UCSD-AML1 (cell line): ENCODE data around the gene NCAN.
"Not testable (repeated sequence)": the region's sequence is repeated elsewhere in the genome, so short reads cannot be mapped to it uniquely, and the experiment has no call there.

Experiments used
- DNase-seq: peaks from one replicate; lab custom pipeline; 2025; ENCODE audit not compliant: unreplicated experiment; lab: John Stamatoyannopoulos, UW

The NCAN gene

GRCh38 chr19:19192910-19193423 lies 18.8 kb upstream of the NCAN start:
- no peak for DNase-seq

DNA sequence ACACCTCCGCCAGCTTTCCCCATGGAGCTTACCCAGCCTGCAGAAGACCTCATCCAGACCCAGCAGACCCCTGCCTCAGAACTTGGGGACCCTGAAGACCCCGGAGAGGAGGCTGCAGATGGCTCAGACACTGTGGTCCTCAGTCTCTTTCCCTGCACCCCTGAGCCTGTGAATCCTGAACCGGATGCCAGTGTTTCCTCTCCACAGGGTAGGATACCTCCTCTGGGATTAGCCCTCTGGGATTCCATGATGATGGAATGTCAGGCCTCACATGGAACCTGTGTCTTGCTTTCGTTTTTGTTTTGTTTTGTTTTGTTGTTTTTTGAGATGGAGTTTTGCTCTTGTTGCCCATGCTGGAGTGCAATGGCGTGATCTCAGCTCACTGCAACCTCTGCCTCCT lies 17.8 kb upstream of the NCAN start:
- no peak for DNase-seq

DNA sequence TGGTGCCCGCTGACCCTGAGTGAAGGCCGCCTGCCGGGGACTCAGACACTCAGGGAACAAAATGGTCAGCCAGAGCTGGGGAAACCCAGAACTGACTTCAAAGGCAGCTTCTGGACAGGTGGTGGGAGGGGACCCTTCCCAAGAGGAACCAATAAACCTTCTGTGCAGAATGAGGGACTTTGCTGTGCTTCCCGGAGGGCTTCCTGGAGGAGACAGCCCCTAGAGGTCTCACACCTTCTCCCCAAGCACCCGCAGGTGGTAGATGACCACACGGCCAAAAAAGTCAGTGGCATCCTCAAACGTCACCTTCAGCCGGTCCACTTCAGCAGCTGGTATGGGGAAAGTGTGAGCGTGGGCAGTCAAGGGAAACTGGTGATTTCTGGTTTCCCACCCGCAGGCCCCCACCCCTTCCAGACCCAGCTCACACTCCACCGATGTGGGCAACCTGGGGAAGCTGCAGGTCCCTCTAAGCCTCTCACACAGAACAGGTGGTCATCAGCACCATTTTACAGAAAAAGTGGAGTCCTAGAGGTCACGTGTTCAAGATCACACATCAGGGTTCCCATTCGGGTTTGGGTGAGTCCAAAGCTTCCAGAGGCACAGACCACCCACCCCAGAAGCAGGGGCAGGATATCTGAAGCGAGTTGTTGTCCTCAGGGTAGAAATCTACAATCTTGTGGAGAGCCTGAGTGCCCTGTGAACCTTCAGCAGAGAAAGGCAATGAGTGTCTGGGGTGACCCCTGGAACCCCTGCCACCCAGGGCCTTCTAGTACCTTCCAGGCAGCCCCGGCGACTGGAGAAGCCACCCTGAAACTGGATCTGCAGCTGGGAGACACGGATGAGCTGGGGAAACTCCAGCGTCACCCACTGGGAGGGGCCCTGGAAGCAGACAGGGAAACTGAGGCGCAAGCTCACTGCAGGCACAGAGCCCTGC lies 9.8 kb upstream of the NCAN start:
- DNase-seq: no peak

- DNase-seq: no peak
Measured at GRCh38 chr19:19202707-19203011, 9.1 kb upstream of the NCAN start.

DNA sequence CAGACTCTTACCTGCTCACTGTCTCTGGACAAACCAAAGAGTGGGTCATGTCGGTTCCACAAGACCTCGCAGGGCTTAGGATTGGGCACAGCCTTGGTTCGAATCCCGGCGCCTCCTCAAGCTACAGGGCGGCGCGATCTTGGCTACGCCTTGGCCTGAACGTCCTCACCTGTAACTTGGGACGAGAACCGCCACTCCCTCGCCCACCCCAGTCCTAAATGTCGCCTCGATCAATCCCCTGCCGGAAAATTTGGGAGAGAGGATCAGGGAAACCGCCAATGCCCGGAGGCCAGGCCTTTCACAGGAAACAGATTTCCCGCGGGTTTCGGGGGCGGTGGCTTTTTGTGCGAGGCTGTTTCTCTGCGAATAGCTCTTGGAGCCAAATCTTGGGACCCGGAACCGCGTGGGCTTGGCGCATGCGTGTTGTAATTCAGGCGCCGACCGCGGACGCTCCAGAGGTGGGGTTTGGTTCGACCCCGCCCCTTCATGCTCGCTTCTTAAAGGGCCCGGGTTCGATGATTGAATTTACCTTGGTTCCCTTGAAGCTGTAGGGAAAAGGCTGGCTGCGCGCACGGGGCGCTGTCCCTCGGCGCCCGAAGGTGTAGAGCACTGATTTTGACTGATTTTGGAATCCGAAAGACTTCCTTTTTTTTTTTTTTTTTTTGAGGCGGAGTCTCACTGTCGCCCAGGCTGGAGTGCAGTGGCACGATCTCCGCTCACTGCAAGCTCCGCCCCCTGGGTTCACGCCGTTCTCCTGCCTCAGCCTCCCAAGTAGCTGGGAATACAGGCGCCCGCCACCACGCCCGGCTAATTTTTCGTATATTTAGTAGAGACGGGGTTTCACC lies 8.5 kb upstream of the NCAN start, which contains the start of gene NR2C2AP:
Gene NR2C2AP (minus strand): TSS at position 403 of the 845 bp plus-strand sequence. CDS start 354 bp downstream, at position 49.
- peak; percentile 92 for DNase-seq

GRCh38 chr19:19204181-19204580 lies 7.6 kb upstream of the NCAN start:
- DNase-seq: no peak

DNA sequence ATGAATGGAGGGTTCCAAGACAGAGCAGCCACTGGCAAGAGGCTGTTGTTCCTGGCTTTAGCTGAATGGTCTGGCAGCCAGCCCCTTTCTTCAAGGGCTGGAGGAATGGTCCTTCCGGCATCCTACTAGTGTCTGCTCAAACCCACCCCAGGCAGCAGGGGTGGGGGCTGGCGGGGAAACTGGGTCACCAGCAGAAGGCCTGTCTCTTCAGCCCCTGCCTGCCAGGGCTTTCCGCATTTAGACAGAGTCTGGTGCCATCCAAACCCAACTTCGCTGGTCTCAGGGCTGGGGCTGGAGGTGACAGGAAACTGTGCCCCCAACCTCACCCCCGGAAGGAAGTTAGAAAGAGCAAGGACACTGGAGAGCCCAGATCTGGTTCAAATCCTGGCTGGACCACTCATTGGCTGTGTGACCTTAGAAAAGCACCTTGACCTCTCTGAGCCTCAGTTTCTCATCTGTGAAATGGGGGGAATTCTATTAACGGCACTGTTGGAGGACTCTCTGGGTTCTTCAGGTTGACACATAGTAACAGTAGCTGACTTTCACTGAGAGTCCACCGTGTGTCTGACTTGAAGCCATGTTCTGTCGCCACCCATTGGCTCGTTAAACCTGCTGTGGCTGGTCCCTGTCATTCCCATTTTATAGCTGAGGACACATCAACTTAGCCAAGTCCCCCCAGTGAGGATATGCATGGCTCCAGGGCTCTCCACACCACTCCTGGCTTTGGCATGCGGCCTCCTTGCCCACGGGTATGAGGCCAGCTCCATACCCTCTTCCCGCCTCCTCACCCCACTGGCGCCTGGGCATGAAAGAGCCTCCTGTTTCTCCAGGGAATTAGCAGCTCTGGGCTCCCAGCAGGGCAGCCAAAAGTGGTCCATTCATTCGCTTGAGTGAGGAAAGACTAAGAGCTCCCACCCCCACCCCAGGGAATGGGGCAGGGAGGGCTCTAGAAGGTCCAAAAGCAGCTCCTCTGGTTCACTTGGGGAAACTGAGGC lies 6.0 kb upstream of the NCAN start:
- no peak for DNase-seq

DNA sequence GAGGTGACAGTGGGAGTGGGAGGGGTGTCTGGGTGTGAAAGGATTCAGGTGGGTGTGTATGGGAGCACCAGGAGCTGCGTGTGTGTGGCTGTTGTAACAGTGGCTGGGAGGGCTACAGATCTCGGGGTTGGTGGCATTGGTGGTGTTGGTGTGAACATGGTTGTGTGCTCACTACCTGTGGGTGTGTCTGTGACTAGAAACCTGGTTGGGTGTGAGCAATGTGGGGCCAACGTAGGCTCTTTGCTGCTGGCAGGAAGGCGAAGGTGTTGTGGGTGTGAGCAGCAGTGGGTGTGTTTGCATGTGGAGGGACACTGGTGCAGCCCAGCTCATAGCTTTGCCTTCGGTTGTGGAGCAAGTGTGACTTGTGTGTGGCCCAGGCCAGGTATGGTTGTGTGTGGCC lies 4.8 kb upstream of the NCAN start:
- no peak for DNase-seq

DNA sequence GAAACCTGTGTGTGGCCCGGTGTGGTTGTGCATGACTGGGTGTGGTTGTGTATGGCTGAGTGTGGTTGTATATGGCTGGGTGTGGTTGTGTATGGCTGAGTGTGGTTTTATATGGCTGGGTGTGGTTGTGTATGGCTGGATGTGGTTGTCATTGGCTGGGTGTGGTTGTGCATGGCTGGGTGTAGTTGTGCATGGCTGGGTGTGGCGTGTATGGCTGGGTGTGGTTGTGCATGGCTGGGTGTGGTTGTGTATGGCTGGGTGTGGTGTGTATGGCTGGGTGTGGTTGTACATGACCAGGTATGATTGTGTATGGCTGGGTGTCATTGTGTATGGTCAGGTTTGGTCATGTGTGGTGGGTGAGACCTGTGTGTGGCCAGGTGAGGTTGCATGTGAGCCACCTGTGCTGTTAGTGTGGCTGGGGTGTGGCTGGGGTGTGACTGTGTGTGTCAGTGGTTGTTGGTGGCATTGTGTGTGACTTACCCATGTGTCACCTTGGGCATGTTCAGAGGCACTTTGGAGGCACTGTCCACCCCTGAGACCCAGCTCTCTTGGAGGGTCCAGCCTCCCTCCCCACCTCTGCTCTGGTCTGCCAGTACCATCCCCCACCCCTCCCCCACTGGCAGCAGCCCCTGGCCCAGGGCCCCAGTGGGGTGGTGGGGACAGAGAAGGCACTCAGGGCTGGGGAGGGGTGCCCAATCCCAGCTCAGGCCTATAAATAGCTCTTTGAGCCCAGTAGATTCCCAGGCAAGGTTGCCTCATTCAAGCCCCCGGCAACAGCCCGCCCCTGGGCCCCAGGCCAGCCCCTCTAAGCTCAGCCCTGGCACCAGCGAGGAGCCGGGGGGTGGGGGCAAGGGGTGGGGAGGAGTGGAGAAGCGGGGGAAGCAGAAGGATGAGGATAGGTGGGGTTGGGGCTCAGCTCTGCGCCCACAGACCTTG lies 3.9 kb upstream of the NCAN start:
- DNase-seq: no peak

GRCh38 chr19:19209372-19209771 lies 2.4 kb upstream of the NCAN start:
- no peak for DNase-seq

DNA sequence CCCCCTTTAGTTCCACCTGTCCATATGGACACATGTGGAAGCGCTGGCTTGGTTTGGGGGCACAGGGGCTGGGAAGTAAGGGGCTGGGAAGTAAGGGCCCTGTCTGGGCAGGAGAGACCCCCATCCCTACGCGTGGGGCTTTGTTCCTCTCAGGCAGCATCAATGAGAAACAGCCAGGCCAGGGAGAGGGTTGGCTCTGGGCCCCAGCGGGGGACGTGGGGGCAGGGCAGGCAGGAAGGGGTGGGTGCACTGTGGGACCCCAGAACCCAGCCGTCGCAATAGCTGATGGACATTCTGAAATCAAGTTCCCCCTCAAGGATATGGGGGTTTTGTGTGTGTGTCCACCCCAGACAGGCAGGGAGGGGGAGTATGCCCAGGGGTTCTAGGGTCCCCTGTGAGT lies 1.2 kb downstream of the NCAN start:
- DNase-seq: no peak

DNA sequence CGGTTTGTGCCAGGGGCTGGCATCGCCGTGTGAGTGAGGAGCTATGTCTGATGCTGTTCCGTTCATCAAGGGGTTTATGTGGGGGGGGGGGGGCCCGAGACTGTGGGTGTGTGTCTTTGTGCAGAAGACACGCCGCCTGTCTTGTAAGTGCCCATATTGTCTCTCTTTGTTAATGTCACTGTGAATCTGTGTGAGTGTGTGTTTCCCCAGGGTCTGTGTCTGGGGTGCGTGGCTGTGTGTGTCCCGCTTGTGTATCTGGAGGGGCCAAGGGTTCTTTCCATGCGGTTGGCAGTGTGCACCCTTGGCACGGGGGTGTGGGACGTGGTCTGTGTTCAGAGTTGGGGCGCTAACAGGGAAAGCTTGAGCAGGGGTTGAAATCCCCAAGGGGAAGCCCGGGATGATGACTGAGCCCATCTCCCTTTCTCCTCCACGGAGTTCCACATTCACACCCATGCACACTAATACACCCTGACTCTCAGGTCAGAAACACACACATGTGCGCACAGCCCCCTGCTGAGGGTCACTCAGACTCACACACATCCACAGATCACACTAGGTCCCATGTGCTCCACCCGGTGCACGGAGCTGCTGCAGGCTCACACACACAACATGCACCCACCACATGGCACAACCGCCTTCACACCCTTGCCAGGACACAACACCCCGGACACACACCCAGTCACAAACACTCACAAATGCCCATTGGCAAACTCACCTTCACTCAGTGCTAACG lies 1.8 kb downstream of the NCAN start:
- DNase-seq: no peak

DNA sequence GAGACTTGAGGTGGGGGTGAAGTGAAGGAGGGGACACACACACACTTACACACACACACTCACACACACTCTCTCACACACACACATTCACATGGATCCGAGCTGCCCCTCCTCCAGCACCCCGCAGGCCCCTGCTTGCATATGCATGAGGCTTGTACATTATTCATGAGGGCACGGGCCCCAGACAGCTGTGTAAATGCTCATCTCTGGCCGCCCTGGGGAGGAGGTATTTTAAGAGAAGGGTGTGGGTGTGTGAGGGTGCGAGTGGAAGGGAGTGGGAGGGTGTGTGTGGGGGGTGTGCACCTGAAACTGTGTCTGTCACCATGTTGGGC lies 2.4 kb downstream of the NCAN start:
- no peak for DNase-seq

DNA sequence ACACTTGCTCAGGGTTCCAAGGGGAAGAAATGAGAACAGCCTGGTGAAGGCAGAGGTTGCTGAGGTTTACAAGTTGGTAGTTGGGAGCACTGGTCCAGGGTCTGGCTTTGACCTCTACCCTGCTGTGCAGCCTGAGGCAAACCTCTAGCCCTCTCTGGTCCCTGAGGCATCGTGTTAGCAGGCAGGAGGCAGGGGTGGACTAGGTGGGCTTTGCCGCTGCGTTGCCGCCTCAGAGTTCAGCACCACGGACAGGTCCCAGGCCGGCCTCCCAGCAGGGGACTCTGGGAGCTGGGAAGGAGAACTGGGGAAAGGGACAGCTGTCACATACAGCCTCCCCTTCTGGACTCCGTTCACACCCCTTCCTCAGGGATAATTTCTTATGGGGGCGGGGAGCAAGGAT lies 3.1 kb downstream of the NCAN start:
- DNase-seq: peak; percentile 58

DNA sequence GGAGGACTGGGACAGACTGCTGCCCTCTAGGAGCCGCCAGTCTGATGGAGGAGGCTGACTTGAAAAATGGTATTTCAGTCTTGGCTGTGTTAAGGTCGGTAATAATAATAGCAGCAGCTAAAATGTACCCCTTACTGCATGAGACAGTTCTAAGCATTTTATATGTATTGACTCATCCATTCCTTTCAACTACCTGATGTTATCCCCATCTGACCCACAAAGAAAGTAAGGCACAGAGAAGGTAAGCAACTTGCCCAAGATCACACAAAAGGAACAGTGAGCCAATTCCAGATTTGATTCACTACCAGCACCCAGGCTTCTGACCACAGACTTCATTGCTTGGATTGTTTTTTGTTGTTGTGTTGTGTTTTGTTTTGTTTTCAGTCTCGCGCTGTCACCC lies 4.0 kb downstream of the NCAN start:
- DNase-seq: no peak

DNA sequence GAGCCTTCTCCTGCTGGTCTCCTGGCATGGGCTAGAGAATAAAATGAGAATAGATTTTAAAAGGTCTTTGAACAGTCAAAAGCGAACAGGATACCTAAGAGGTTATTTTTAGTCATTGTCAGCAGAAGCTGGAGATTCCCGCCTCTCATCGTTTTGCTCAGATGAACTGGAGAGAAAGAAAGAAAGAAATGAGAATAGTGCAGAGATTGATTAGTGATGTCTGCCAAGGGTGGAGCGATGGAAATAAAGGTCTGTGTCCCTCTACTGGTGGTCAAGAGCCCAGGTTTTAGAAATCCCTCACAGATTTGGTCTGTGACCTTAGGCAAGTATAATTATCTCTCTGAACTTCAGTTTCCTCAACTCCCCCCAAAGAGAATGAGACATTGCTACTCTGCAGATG lies 5.3 kb downstream of the NCAN start:
- no peak for DNase-seq

DNA sequence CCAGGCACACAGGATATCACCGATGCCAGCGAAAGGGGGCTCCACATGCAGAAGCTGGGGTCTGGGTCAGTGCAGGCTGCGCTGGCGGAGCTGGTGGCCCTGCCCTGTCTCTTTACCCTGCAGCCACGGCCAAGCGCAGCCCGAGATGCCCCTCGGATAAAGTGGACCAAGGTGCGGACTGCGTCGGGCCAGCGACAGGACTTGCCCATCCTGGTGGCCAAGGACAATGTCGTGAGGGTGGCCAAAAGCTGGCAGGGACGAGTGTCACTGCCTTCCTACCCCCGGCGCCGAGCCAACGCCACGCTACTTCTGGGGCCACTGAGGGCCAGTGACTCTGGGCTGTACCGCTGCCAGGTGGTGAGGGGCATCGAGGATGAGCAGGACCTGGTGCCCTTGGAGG lies 7.2 kb downstream of the NCAN start:
- DNase-seq: no peak

DNA sequence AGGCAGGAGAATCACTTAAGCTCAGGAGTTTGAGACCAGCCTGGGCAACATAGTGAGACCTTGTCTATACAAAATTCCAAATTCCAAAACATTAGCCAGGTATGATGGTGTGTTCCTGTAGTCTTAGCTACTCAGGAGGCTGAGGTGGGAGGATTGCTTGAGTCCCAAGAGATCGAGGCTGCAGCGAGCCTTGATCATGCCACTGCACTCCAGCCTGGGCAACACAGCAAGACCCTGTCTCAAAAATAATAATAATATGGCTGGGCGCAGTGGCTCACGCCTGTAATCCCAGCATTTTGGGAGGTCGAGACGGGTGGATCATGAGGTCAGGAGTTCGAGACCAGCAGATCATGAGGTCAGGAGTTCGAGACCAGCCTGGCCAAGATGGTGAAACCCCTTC lies 9.2 kb downstream of the NCAN start:
- not testable (repeated sequence) for DNase-seq

GRCh38 chr19:19223060-19223459 lies 11.3 kb downstream of the NCAN start:
- no peak for DNase-seq
